Ovary (tissue), 3 donors: Measurements from ENCODE around the gene KANK2.

ENCODE experiments used
- EP300 ChIP-seq: sonication (generic); formaldehyde crosslinking; IDR thresholded peaks from one replicate; pipeline ENCODE4 v1.6.1; 2017; ENCODE audit warnings: antibody characterized with exemption
- POLR2A ChIP-seq: fragments of 450-650 bp; IDR thresholded peaks from one replicate; pipeline ENCODE4 v1.6.1; 2017; ENCODE audit warnings: antibody characterized with exemption, mild to moderate bottlenecking, moderate library complexity
- TF ChIP-seq, protein P1 (sequence below), 3 donors: fragments of 450-650 bp in 2 of 3; fragments of 200-600 bp in 1 of 3; IDR thresholded peaks; one replicate each; pipeline versions ENCODE4 v1.5.1 to v1.8.0; 2016 to 2022; ENCODE audit warnings: antibody characterized with exemption in 3 of 3, mild to moderate bottlenecking in 1 of 3
- donor health status: DM: no; HTN: no; CAD: no.

DNA sequence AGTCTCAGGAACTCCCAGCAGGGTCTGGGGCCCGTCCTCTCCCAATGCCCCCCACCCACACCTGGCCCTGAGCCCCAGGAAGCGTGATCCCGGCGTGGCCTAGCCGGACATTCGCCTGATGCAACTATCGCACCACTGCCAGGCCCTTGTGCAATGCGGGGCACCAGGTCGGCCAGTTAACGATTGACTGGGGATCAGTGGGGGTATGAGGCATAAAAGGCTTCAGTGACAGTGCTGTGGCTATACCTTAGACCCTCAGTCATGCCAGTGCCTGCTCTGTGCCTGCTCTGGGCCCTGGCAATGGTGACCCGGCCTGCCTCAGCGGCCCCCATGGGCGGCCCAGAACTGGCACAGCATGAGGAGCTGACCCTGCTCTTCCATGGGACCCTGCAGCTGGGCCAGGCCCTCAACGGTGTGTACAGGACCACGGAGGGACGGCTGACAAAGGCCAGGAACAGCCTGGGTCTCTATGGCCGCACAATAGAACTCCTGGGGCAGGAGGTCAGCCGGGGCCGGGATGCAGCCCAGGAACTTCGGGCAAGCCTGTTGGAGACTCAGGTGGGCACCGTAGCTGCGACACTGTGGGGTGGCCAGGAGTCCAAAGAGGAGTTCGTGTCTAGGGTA lies 42.1 kb upstream of the KANK2 start, which contains the start of gene ANGPTL8:
- TF ChIP-seq, protein P1, sequence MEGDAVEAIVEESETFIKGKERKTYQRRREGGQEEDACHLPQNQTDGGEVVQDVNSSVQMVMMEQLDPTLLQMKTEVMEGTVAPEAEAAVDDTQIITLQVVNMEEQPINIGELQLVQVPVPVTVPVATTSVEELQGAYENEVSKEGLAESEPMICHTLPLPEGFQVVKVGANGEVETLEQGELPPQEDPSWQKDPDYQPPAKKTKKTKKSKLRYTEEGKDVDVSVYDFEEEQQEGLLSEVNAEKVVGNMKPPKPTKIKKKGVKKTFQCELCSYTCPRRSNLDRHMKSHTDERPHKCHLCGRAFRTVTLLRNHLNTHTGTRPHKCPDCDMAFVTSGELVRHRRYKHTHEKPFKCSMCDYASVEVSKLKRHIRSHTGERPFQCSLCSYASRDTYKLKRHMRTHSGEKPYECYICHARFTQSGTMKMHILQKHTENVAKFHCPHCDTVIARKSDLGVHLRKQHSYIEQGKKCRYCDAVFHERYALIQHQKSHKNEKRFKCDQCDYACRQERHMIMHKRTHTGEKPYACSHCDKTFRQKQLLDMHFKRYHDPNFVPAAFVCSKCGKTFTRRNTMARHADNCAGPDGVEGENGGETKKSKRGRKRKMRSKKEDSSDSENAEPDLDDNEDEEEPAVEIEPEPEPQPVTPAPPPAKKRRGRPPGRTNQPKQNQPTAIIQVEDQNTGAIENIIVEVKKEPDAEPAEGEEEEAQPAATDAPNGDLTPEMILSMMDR (IDR thresholded peaks at IDR 0.05), result no peak
- TF ChIP-seq POLR2A, result no peak
- no peak for TF ChIP-seq EP300
